Mammary epithelial cell (primary cell): ENCODE results near the gene PSPH.

Experiments used
- CTCF ChIP-seq, 2 donors: IDR thresholded peaks in 1 of 2; conservative IDR thresholded peaks in 1 of 2; 2 replicates each; pipeline ENCODE4 v1.5.1; 2011 to 2012; ENCODE audit warnings: inconsistent platforms in 2 of 2, low read length in 2 of 2, mild to moderate bottlenecking in 2 of 2, control low read depth in 1 of 2, low read depth in 1 of 2; ENCODE audit not compliant: insufficient read depth in 1 of 2; ENCODE audit errors: extremely low read depth in 1 of 2
- EZH2 ChIP-seq: IDR thresholded peaks from 2 replicates; pipeline ENCODE4 v1.6.1; 2012; ENCODE audit warnings: low read length, inconsistent platforms, borderline replicate concordance

GRCh38 chr7:55965100-55965470, 86.2 kb downstream of the PSPH start:
- TF ChIP-seq CTCF (conservative IDR thresholded peaks at IDR 0.05 in 1 of 2, IDR thresholded peaks at IDR 0.05 in 1 of 2; ENCODE audit: extremely low read depth in 1 of 2, insufficient read depth in 1 of 2, low read depth in 1 of 2, low read length in 2 of 2) (no peak), EZH2 (no peak)
